ENCODE results near the gene NIPSNAP3A.

The NIPSNAP3A gene

GRCh38 chr9:104808035-104808614 lies 60.6 kb downstream of the NIPSNAP3A start:
- no peak for DNase-seq (ENCODE audit: low read depth)

All from GM04504 (cell line).